Astrocyte (in vitro differentiated cells and primary cell): ENCODE results near the gene SARDH.

Experiments used
- CTCF ChIP-seq: IDR thresholded peaks from 2 replicates; pipeline ENCODE4 v1.5.1; 2011; ENCODE audit warnings: low read depth, mild to moderate bottlenecking, inconsistent platforms, low read length, moderate library complexity; ENCODE audit not compliant: insufficient read depth
- EZH2 ChIP-seq: IDR thresholded peaks from 2 replicates; pipeline ENCODE4 v1.6.1; 2012; ENCODE audit warnings: mild to moderate bottlenecking, low read length, inconsistent platforms; ENCODE audit not compliant: insufficient read depth

DNA sequence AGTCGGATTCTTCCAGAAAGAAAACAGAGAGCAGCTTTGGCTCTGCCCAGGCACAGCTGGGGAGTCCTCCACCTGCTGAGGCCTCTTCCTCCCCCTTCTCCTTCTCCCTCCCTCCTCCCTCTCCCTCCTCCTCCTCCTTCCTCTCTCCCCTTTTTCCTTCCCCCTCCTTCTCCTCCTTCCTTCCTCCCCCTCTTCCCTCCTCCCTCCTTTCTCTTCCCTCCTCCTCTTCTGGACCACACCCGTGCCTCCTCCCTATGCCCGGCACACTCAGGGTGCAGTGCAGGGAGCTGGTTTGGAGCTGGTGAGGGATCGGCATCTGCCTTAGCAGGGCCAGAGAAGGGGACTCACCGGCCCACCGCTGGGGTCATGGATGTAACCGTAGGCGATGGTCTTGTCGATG lies 71.8 kb downstream of the SARDH start:
- no peak for TF ChIP-seq CTCF
- TF ChIP-seq EZH2: no peak
